HepG2 (cell line): ENCODE results near the gene GRB2. TPM values are rescaled to one million over a fixed set of nuclear protein-coding genes. Genes with fewer than 3 reads are reported as not detected.

Experiments used
- JUNB ChIP-seq: sonication (generic); formaldehyde crosslinking; IDR thresholded peaks from 2 replicates; pipeline ENCODE4 v1.8.0; 2022; ENCODE audit warnings: missing genetic modification reagents, mild to moderate bottlenecking, borderline replicate concordance
- NAIF1 ChIP-seq: sonication (generic); formaldehyde crosslinking; IDR thresholded peaks from 2 replicates; pipeline ENCODE4 v1.5.0; 2020; ENCODE audit warnings: mild to moderate bottlenecking, missing genetic modification reagents, borderline replicate concordance
- NFKB2 ChIP-seq: sonication (generic); formaldehyde crosslinking; IDR thresholded peaks from 2 replicates; pipeline ENCODE4 v1.4.0; 2020; ENCODE audit warnings: missing genetic modification reagents, borderline replicate concordance
- STAG1 ChIP-seq: sonication (generic); formaldehyde crosslinking; IDR thresholded peaks from 2 replicates; pipeline ENCODE4 v1.4.0; 2020; ENCODE audit warnings: missing genetic modification reagents
- ZFP36L2 ChIP-seq: sonication (generic); formaldehyde crosslinking; IDR thresholded peaks from 2 replicates; pipeline ENCODE4 v1.4.0; 2020; ENCODE audit warnings: missing genetic modification reagents
- polyA plus RNA-seq, 8 experiments: library from polyadenylated mRNA; depleted of rRNA in 3 of 8; stranded (reverse) in 7 of 8; unstranded in 1 of 8; fragments of >200 nt; fragmentation: Illumina TruSeq in 4 of 8; extraction: Trizol in 4 of 8; gene quantifications; 2 replicates each; pipeline versions ENCODE4 v1.2.1 to v1.2.3, GENCODE V29; 2011 to 2016; ENCODE audit warnings: low read depth in 4 of 8, missing spikeins in 1 of 8, mixed read lengths in 1 of 8; ENCODE audit not compliant: insufficient read depth in 1 of 8
- total RNA-seq, 5 experiments: library from RNA; depleted of rRNA; stranded (reverse); fragments of >200 nt; fragmentation: Illumina TruSeq; extraction: Trizol; gene quantifications; 2 replicates each; pipeline ENCODE4 v1.2.3, GENCODE V29; 2016; ENCODE audit warnings: low read depth in 1 of 5
- TF ChIP-seq, protein P1 (sequence below): IDR thresholded peaks from 2 replicates; pipeline ENCODE4 v1.6.1; 2016; ENCODE audit warnings: low read depth, missing genetic modification reagents, missing compliant biosample characterization
- TF ChIP-seq, protein P2 (sequence below): sonication (generic); formaldehyde crosslinking; IDR thresholded peaks from 2 replicates; pipeline ENCODE4 v1.8.1; 2023; ENCODE audit warnings: mild to moderate bottlenecking, missing genetic modification reagents, borderline replicate concordance
- TF ChIP-seq, protein P3 (sequence below), 2 experiments: sonication (generic) in 1 of 2; formaldehyde crosslinking in 1 of 2; IDR thresholded peaks; 2 replicates each; pipeline versions ENCODE4 v1.6.1 to v1.9.0; 2014 to 2022; ENCODE audit warnings: antibody characterized with exemption in 1 of 2, borderline replicate concordance in 1 of 2, inconsistent platforms in 1 of 2, low read depth in 1 of 2, missing genetic modification reagents in 1 of 2
- TF ChIP-seq, protein P4 (sequence below): sonication (generic); formaldehyde crosslinking; IDR thresholded peaks from 2 replicates; pipeline ENCODE4 v1.4.0; 2020; ENCODE audit warnings: mild to moderate bottlenecking, missing genetic modification reagents, borderline replicate concordance

GRB2 gene
- total and polyA plus RNA-seq, 2 of the 13 experiments (the other 11 are each of a cell fraction or from before 2014, with no cell fraction given): 84.6 to 92.3 TPM

DNA sequence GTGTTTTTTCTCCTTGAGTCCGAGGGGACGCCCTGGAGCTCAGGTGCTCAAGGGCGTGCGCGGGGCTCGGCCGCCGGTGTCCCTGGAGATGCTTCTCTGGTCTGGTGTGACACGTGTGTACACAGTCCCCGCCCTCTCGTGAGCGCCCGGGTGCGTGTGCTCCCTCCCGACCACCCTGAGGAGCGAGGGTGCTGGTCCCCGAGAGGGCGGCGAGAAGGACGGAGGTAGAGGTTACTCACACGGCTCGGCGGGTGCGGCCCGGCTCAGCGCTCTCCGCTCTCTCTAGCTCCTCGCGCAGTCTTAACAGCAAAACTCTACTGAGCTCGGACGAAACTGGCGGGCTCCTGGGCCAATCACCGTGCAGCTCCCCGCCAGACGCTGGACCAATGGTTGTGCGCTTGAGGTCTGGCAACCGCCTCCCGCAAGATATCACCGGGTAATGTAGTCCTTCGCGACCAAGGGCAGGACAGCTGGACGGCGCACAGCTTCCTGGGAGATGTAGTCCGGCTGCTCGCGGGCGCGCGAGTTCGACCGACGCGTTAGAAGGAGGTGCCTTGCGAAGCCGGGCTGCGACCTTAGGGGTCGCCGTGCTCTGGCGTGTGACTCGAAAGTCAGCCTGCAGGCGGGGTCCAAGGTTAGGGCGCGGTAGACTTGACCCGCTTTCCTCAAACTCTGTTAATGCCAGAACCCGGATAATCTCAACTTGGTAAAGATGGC lies 116.2 kb downstream of the GRB2 start, which contains the start of gene SLC25A19 (continued):
- TF ChIP-seq NAIF1 (CRISPR knock-in tag): no peak
- no peak for TF ChIP-seq ZFP36L2 (CRISPR knock-in tag)
- TF ChIP-seq, protein P1, sequence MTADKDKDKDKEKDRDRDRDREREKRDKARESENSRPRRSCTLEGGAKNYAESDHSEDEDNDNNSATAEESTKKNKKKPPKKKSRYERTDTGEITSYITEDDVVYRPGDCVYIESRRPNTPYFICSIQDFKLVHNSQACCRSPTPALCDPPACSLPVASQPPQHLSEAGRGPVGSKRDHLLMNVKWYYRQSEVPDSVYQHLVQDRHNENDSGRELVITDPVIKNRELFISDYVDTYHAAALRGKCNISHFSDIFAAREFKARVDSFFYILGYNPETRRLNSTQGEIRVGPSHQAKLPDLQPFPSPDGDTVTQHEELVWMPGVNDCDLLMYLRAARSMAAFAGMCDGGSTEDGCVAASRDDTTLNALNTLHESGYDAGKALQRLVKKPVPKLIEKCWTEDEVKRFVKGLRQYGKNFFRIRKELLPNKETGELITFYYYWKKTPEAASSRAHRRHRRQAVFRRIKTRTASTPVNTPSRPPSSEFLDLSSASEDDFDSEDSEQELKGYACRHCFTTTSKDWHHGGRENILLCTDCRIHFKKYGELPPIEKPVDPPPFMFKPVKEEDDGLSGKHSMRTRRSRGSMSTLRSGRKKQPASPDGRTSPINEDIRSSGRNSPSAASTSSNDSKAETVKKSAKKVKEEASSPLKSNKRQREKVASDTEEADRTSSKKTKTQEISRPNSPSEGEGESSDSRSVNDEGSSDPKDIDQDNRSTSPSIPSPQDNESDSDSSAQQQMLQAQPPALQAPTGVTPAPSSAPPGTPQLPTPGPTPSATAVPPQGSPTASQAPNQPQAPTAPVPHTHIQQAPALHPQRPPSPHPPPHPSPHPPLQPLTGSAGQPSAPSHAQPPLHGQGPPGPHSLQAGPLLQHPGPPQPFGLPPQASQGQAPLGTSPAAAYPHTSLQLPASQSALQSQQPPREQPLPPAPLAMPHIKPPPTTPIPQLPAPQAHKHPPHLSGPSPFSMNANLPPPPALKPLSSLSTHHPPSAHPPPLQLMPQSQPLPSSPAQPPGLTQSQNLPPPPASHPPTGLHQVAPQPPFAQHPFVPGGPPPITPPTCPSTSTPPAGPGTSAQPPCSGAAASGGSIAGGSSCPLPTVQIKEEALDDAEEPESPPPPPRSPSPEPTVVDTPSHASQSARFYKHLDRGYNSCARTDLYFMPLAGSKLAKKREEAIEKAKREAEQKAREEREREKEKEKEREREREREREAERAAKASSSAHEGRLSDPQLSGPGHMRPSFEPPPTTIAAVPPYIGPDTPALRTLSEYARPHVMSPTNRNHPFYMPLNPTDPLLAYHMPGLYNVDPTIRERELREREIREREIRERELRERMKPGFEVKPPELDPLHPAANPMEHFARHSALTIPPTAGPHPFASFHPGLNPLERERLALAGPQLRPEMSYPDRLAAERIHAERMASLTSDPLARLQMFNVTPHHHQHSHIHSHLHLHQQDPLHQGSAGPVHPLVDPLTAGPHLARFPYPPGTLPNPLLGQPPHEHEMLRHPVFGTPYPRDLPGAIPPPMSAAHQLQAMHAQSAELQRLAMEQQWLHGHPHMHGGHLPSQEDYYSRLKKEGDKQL (CRISPR knock-in tag): no peak; the same call in 1 of the 2 replicates
- TF ChIP-seq NFKB2 (CRISPR knock-in tag): peak; percentile 79
- peak; percentile 74 for TF ChIP-seq STAG1
- TF ChIP-seq, protein P2, sequence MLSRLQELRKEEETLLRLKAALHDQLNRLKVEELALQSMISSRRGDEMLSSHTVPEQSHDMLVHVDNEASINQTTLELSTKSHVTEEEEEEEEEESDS (CRISPR knock-in tag): no peak
- no peak for TF ChIP-seq JUNB (CRISPR knock-in tag)
- TF ChIP-seq, protein P3, sequence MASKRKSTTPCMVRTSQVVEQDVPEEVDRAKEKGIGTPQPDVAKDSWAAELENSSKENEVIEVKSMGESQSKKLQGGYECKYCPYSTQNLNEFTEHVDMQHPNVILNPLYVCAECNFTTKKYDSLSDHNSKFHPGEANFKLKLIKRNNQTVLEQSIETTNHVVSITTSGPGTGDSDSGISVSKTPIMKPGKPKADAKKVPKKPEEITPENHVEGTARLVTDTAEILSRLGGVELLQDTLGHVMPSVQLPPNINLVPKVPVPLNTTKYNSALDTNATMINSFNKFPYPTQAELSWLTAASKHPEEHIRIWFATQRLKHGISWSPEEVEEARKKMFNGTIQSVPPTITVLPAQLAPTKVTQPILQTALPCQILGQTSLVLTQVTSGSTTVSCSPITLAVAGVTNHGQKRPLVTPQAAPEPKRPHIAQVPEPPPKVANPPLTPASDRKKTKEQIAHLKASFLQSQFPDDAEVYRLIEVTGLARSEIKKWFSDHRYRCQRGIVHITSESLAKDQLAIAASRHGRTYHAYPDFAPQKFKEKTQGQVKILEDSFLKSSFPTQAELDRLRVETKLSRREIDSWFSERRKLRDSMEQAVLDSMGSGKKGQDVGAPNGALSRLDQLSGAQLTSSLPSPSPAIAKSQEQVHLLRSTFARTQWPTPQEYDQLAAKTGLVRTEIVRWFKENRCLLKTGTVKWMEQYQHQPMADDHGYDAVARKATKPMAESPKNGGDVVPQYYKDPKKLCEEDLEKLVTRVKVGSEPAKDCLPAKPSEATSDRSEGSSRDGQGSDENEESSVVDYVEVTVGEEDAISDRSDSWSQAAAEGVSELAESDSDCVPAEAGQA (IDR thresholded peaks at IDR 0.05; ENCODE audit: low read depth): peak; percentile 77
- TF ChIP-seq, protein P3 (CRISPR knock-in tag; IDR thresholded peaks at IDR 0.05; ENCODE audit: borderline replicate concordance): no peak
- TF ChIP-seq, protein P4, sequence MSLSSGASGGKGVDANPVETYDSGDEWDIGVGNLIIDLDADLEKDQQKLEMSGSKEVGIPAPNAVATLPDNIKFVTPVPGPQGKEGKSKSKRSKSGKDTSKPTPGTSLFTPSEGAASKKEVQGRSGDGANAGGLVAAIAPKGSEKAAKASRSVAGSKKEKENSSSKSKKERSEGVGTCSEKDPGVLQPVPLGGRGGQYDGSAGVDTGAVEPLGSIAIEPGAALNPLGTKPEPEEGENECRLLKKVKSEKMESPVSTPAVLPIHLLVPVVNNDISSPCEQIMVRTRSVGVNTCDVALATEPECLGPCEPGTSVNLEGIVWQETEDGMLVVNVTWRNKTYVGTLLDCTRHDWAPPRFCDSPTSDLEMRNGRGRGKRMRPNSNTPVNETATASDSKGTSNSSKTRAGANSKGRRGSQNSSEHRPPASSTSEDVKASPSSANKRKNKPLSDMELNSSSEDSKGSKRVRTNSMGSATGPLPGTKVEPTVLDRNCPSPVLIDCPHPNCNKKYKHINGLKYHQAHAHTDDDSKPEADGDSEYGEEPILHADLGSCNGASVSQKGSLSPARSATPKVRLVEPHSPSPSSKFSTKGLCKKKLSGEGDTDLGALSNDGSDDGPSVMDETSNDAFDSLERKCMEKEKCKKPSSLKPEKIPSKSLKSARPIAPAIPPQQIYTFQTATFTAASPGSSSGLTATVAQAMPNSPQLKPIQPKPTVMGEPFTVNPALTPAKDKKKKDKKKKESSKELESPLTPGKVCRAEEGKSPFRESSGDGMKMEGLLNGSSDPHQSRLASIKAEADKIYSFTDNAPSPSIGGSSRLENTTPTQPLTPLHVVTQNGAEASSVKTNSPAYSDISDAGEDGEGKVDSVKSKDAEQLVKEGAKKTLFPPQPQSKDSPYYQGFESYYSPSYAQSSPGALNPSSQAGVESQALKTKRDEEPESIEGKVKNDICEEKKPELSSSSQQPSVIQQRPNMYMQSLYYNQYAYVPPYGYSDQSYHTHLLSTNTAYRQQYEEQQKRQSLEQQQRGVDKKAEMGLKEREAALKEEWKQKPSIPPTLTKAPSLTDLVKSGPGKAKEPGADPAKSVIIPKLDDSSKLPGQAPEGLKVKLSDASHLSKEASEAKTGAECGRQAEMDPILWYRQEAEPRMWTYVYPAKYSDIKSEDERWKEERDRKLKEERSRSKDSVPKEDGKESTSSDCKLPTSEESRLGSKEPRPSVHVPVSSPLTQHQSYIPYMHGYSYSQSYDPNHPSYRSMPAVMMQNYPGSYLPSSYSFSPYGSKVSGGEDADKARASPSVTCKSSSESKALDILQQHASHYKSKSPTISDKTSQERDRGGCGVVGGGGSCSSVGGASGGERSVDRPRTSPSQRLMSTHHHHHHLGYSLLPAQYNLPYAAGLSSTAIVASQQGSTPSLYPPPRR (CRISPR knock-in tag): no peak
